CD4-positive, alpha-beta T cell (primary cell): ENCODE data around the gene DNAAF9. TPM values are rescaled to one million over a fixed set of nuclear protein-coding genes. Genes with fewer than 3 reads are reported as not detected.

ENCODE experiments used
- ATAC-seq: fragments of 200-7000 bp; cut with Tn5 transposase; one replicate; pipeline ENCODE4 v1.10.0; 2022; ENCODE audit warnings: mild to moderate bottlenecking; ENCODE audit not compliant: poor library complexity
- CTCF ChIA-PET: fragments of 350-600 bp; sonication (Branson Sonifier 250); formaldehyde crosslinking; loops from one replicate; lab custom pipeline; 2021; ENCODE audit warnings: antibody characterized with exemption, inconsistent platforms; lab: Charles Lee
- POLR2A ChIA-PET: fragments of 350-600 bp; sonication (Branson Sonifier 250); formaldehyde crosslinking; loops from one replicate; lab custom pipeline; 2021; ENCODE audit warnings: antibody characterized with exemption, inconsistent platforms; lab: Charles Lee
- DNase-seq, 14 experiments: peaks; one replicate each; pipeline ENCODE4 v3.0.0-alpha.2; 2013 to 2020; ENCODE audit warnings: mixed read lengths in 2 of 14
- H3K27ac ChIP-seq, 2 donors: one replicate each; pipeline versions ENCODE4 v1.5.1 to v1.7.0; 2013; ENCODE audit warnings: low read length in 2 of 2, low read depth in 1 of 2, mild to moderate bottlenecking in 1 of 2
- H3K27me3 ChIP-seq, 2 experiments: 1 replicate in 1 of 2; 2 replicates in 1 of 2; pipeline versions ENCODE4 v1.6.1 to v1.7.0; 2013; ENCODE audit warnings: low read length in 2 of 2, control low read depth in 1 of 2, mild to moderate bottlenecking in 1 of 2, moderate library complexity in 1 of 2; ENCODE audit not compliant: insufficient read depth in 2 of 2, control insufficient read depth in 1 of 2
- H3K36me3 ChIP-seq: one replicate; pipeline ENCODE4 v1.6.1; 2013; ENCODE audit warnings: low read length, control low read depth; ENCODE audit not compliant: insufficient read depth
- H3K4me1 ChIP-seq: one replicate; pipeline ENCODE4 v1.6.1; 2013; ENCODE audit warnings: low read length, control low read depth; ENCODE audit not compliant: insufficient read depth
- H3K4me3 ChIP-seq: one replicate; pipeline ENCODE4 v1.5.1; 2013; ENCODE audit warnings: mild to moderate bottlenecking, low read length, moderate library complexity
- H3K9me3 ChIP-seq, 2 experiments: 1 replicate in 1 of 2; 2 replicates in 1 of 2; pipeline versions ENCODE4 v1.6.1 to v1.7.0; 2013; ENCODE audit warnings: low read length in 2 of 2, mild to moderate bottlenecking in 2 of 2, control low read depth in 1 of 2, moderate library complexity in 1 of 2; ENCODE audit not compliant: control insufficient read depth in 1 of 2, insufficient read depth in 1 of 2
- H3K27ac Mint-ChIP-seq: one replicate; pipeline ENCODE4 v1.8.0; 2020; ENCODE audit warnings: mixed read lengths
- H3K27me3 Mint-ChIP-seq: one replicate; pipeline ENCODE4 v1.8.0; 2021; ENCODE audit warnings: mixed read lengths
- H3K36me3 Mint-ChIP-seq: one replicate; pipeline ENCODE4 v1.8.0; 2021; ENCODE audit warnings: low read depth, mixed read lengths
- H3K4me1 Mint-ChIP-seq: one replicate; pipeline ENCODE4 v1.8.0; 2021; ENCODE audit warnings: low read depth, mixed read lengths
- H3K4me3 Mint-ChIP-seq: one replicate; pipeline ENCODE4 v1.8.0; 2020; ENCODE audit warnings: mild to moderate bottlenecking, mixed read lengths
- H3K9me3 Mint-ChIP-seq: one replicate; pipeline ENCODE4 v1.8.0; 2020; ENCODE audit warnings: mixed read lengths
- CTCF ChIP-seq: fragments of 200-600 bp; IDR thresholded peaks from one replicate; pipeline ENCODE4 v1.8.0; 2022; ENCODE audit warnings: antibody characterized with exemption, mild to moderate bottlenecking
- intact Hi-C, 2 experiments: fragments of 100-400 bp; cut with DNase I in 1 of 2; cut with micrococcal nuclease in 1 of 2; formaldehyde crosslinking; loops; one replicate each; pipeline versions ENCODE4 v1.15.1 to v1.9.0; 2023 to 2025; cut with DNase I, micrococcal nuclease
- total RNA-seq, 174 experiments: library from RNA in 2 of 174; stranded (reverse) in 2 of 174; gene quantifications; one replicate each; pipeline ENCODE4 v1.2.3 and lab custom pipeline; 2021 to 2026

The DNAAF9 gene
- total RNA-seq, 2 experiments from 2014 or later, result 3.0 TPM

- Mint-ChIP-seq H3K27ac (no peak overlapping the region), H3K4me1 (peaks cover 32% of the 10 kb centered on the region), H3K36me3 (peaks cover 14% of the 10 kb centered on the region), H3K9me3 (no peaks in the 10 kb centered on the region), H3K27me3 (peaks cover 2% of the 10 kb centered on the region), H3K4me3 (no peak overlapping the region)
- Histone ChIP-seq H3K9me3 (no peaks in the 10 kb centered on the region), H3K4me1 (peaks cover 24% of the 10 kb centered on the region), H3K27ac (no peak overlapping the region), H3K27me3 (peaks cover 0 to 3% of the 10 kb centered on the region in 2 experiments), H3K4me3 (no peak overlapping the region), H3K36me3 (no peaks in the 10 kb centered on the region)
- ChIA-PET CTCF (no interaction called here), POLR2A (interaction anchor here (0.9 to 1.6 kb wide), 4 partner anchors 9 to 745 kb away, joined by 3 to 20 read pairs (median 6); partner anchors contain the start of genes ATRN and IDH3B)
- DNase-seq (peak in 1 of 14 experiments; percentile 15), ATAC-seq (no peak)
- no peak for TF ChIP-seq CTCF
- intact Hi-C loops, result loop anchor here (1.0 to 5.0 kb wide), 5 partner anchors 60 to 757 kb away; partner anchors contain the start of genes IDH3B (in 1 of the 2), ITPA (in 1 of the 2), MRPS26 (in 1 of the 2) and NOP56 (in 1 of the 2)
Observed at GRCh38 chr20:3409417-3409816, 1.9 kb upstream of the DNAAF9 start.

- H3K4me1 Mint-ChIP-seq, result peaks cover 32% of the 10 kb centered on the region
- TF ChIP-seq CTCF, result no peak
- Histone ChIP-seq H3K36me3 (no peaks in the 10 kb centered on the region), H3K27me3 (peaks cover 0 to 1% of the 10 kb centered on the region in 2 experiments), H3K4me3 (peak overlapping the region; percentile 99), H3K27ac (peak overlapping the region; percentile 65 to 73), H3K4me1 (peaks cover 24% of the 10 kb centered on the region), H3K9me3 (no peaks in the 10 kb centered on the region)
- CTCF ChIA-PET, result no interaction called here
- intact Hi-C loops, result loop anchor here (5.0 kb wide), 4 partner anchors 201 to 756 kb away; partner anchors contain the start of genes IDH3B (in 1 of the 2), ITPA (in 1 of the 2), MRPS26 (in 1 of the 2) and NOP56 (in 1 of the 2)
- DNase-seq, result peak; percentile 51 to 89 (median 64)
- no peaks in the 10 kb centered on the region for H3K9me3 Mint-ChIP-seq
- H3K27ac Mint-ChIP-seq, result peak overlapping the region; percentile 92
- no peaks in the 10 kb centered on the region for H3K27me3 Mint-ChIP-seq
- POLR2A ChIA-PET, result interaction anchor here (0.6 to 1.6 kb wide), 12 partner anchors 8 to 938 kb away, joined by 3 to 20 read pairs (median 3); partner anchors contain the start of genes ATRN and IDH3B
- H3K4me3 Mint-ChIP-seq, result peak overlapping the region; percentile 99
- peaks cover 14% of the 10 kb centered on the region for H3K36me3 Mint-ChIP-seq
- peak; percentile 64 for ATAC-seq
Observed at GRCh38 chr20:3407771-3408637, 535 bp upstream of the DNAAF9 start.

- no peaks in the 10 kb centered on the region for H3K9me3 Mint-ChIP-seq
- peak overlapping the region; percentile 79 for H3K27ac Mint-ChIP-seq
- H3K9me3 ChIP-seq, result no peaks in the 10 kb centered on the region
- peak overlapping the region; percentile 99 for H3K4me3 ChIP-seq
- intact Hi-C loops, result loop anchor here (5.0 kb wide), 4 partner anchors 199 to 754 kb away; partner anchors contain the start of genes IDH3B (in 1 of the 2), ITPA (in 1 of the 2), MRPS26 (in 1 of the 2) and NOP56 (in 1 of the 2)
- CTCF ChIA-PET, result no interaction called here
- H3K36me3 ChIP-seq, result no peaks in the 10 kb centered on the region
- DNase-seq (peak in 4 of 14 experiments; percentile 21 to 50 (median 32)), ATAC-seq (no peak)
- peaks cover 24% of the 10 kb centered on the region for H3K4me1 ChIP-seq
- TF ChIP-seq CTCF, result no peak
- peaks cover 32% of the 10 kb centered on the region for H3K4me1 Mint-ChIP-seq
- no peaks in the 10 kb centered on the region for H3K27me3 ChIP-seq
- POLR2A ChIA-PET, result interaction anchor here (0.9 kb wide), 1 partner anchor 105 kb away, joined by 3 read pairs; no protein-coding TSS in a partner anchor
- peaks cover 14% of the 10 kb centered on the region for H3K36me3 Mint-ChIP-seq
- H3K27me3 Mint-ChIP-seq, result no peaks in the 10 kb centered on the region
- H3K4me3 Mint-ChIP-seq, result peak overlapping the region; percentile 93
- peak overlapping the region; percentile 21 to 52 for H3K27ac ChIP-seq
Observed at GRCh38 chr20:3406481-3407039, 909 bp downstream of the DNAAF9 start.
